ENCODE data around the gene KDM8.
"Not testable (repeated sequence)": the region's sequence is repeated elsewhere in the genome, so short reads cannot be mapped to it uniquely, and the experiment has no call there.

The KDM8 gene

GRCh38 chr16:27243725-27244362, 40.5 kb downstream of the KDM8 start:
- DNase-seq (ENCODE audit: low read depth in 3 of 3), result no peak

DNA sequence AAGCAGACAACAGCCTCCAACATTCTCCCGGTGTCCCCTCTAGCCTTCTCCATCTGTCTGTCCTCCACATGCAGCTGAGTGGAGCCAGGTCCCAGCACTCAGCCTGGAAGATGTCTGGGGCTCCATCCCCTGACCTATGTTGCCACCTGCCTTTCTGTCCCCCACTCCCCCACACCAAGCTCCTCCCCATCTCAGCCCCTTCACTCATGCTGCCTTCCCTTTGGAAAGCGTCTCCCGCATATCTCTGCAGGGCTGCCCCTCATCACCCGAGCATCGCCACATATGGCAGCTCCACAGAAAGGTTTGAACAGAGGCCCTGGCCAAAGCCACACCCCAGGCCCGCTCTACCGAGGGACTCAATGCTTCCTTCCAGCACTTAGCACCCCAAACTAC, 41.0 kb downstream of the KDM8 start:
- DNase-seq (ENCODE audit: low read depth in 3 of 3), result no peak

DNA sequence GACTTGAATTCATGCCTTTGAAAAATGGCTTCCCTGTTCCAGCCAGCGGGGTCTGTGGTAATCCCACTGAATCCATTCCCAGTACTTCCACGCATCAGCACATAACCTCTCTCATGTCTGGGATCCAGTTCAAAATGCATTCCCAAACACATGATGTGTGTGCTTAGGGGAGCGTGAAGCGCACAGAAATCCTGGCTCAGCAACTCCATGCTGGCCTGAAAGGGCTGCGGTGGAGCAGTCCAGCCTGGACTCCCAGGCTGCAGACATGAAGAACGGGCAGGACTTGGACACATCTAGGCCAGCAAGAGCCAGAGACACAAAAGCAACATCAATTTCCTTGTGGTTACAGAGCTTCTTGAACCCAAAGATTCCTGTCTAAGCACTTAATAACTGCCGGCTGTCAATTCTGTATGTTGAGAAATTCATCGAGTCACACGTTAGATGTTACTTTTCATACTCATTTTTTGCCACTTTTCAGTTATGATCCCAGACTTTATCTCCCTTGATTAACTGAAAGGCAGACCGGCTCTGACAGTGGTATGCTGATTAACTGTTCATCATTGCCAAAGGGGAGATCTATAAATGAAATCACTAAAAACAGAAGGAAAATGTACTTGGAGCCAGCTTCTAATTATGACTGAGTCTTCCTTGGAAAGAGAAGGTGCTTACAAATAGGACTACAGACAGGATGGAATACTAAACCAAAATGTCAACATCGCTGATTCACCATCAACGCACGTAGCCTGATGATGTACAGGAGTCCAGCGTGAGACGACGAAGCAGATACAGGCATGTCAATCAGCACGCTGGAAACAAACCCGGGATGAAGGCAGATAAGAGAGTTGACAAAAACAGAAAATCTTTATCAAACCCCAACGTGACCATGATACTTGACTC, 42.2 kb downstream of the KDM8 start:
- DNase-seq (ENCODE audit: low read depth in 3 of 3), result peak in 2 of 3 donors; percentile 65 to 74

- no peak for DNase-seq (ENCODE audit: low read depth in 3 of 3)
Observed at GRCh38 chr16:27246439-27246838, 43.1 kb downstream of the KDM8 start.

GRCh38 chr16:27247076-27247475, 43.8 kb downstream of the KDM8 start:
- not testable (repeated sequence) for DNase-seq (ENCODE audit: low read depth in 3 of 3)

DNA sequence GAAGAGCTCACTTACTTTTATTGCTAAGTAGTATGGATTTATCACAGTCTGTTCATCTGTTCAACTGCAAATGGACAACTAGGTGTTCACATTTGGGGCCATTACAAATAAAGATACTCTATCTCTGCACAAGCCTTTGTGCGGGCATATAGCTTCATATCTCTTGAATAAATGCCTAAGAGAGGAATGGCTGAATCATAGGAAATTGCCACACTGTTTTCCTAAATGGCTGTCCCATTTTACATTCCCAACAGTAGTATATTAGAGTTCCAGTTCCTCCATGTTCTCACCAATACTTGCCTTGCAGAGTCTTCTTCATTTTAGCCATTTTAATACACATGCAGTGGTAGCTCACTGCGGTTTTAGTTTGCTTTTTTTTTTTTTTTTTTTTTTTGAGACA, 44.7 kb downstream of the KDM8 start:
- DNase-seq (ENCODE audit: low read depth in 3 of 3), result no peak

DNA sequence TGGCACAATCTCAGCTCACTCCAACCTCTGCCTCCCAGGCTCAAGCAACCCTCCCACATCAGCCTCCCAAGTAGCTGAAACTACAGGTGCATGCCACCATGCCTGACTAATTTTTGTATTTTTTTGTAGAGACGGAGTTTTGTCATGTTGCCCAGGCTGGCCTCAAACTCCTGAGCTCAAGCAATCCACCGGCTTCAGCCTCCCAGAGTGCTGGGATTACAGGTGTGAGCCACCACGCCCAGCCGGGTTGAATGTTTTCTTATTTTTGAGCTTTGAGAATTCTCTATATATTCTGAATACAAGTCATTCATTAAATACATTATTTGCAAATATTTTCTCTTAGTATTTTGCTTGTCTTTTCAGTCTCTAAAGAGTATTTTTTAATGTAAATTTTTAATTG, 45.6 kb downstream of the KDM8 start:
- not testable (repeated sequence) for DNase-seq (ENCODE audit: low read depth in 3 of 3)

DNA sequence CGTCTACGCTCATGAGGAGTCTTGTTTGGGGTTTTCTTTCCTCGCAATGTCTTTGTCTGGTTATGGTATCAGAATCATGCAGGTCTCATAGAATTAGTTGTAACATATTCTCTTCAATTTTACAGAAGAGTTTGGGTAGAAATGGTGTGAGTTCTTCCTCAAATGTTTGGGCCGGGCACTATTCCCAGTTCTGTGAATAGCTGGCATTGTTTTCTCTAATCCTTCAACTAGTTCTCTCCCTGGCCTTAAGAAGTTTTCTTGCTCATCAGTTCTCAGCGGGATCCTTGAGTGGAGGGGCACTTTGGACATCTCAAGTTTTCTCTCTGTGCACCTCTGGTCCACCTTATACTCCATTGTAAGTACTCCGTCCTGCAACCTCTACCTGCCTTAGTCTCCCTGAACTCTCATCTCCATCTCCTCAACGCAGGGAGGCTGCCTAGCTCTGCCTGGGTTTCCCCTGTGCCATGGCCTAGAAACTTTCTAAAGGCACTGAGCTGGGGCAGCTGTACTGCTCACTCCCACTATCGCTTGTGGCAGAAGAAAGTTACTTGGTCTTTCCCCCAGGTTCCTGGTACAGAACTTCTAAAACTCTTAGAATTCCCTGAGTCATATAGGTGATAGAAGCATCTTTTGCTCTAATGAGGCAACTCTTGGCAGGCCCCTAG, 48.3 kb downstream of the KDM8 start:
- no peak for DNase-seq (ENCODE audit: low read depth in 3 of 3)

DNA sequence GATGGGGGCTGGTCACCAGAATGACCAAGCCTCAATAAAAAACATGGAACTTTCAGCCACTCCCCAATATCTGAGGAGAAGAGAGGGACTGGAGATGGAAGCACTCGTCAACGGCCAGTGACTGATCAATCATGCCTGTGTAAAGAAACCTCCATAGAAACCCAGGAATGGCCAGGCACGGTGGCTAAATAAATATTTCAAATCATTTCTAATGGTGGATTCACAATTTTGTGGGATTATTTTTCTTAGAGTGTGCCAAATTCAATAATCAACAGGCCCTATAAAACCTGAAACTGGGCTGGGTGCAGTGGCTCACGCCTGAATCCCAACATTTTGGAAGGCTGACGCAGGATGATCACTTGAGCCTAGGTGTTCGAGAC, 48.9 kb downstream of the KDM8 start:
- DNase-seq (ENCODE audit: low read depth in 3 of 3), result no peak

- no peak for DNase-seq (ENCODE audit: low read depth in 3 of 3)
Observed at GRCh38 chr16:27253526-27253930, 50.2 kb downstream of the KDM8 start.

- no peak for DNase-seq (ENCODE audit: low read depth in 3 of 3)
Observed at GRCh38 chr16:27254262-27254811, 51.0 kb downstream of the KDM8 start.

GRCh38 chr16:27256861-27257260, 53.5 kb downstream of the KDM8 start:
- DNase-seq (ENCODE audit: low read depth in 3 of 3), result no peak

GRCh38 chr16:27257271-27257670, 53.9 kb downstream of the KDM8 start:
- DNase-seq (ENCODE audit: low read depth in 3 of 3), result no peak

- DNase-seq (ENCODE audit: low read depth in 3 of 3), result no peak
Observed at GRCh38 chr16:27258241-27258734, 55.0 kb downstream of the KDM8 start.

DNA sequence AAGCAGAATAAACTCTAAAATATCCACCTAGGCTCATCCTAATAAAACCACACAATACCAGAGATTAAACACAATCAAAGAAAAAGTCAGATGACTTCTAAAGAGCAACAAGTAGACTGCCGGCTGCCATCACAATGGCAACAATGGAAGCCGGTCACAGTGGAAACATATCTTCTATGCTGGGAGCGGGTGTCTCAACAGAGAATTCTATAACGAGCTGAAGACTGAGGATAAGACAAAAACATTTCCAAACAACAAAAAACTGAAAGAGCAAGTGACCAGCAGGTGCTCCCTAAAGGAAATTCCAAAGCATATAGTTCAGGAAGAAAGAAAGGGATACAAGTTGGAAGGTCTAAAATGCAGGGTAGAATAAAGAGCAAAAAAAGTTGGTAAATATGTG, 56.4 kb downstream of the KDM8 start:
- no peak for DNase-seq (ENCODE audit: low read depth in 3 of 3)

GRCh38 chr16:27262904-27263423, 59.6 kb downstream of the KDM8 start:
- DNase-seq (ENCODE audit: low read depth in 3 of 3), result not testable (repeated sequence)

DNA sequence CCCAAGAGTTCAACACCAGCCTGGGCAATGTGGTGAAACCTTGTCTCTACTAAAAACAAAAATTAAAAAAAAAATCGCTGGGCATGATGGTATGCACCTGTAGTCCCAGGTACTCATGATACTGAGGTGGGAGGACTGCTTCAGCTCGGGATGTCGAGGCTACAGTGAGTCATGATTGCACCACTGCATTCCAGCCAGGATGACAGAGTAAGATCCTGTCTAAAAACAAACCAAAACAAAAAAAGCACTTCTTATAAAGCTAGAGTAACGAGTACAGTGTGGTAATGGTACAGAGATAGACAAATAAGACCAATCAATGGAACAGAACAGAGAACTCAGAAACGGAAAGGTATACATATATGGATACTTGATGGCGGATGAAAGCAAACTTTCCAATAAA, 60.8 kb downstream of the KDM8 start:
- no peak for DNase-seq (ENCODE audit: low read depth in 3 of 3)

DNA sequence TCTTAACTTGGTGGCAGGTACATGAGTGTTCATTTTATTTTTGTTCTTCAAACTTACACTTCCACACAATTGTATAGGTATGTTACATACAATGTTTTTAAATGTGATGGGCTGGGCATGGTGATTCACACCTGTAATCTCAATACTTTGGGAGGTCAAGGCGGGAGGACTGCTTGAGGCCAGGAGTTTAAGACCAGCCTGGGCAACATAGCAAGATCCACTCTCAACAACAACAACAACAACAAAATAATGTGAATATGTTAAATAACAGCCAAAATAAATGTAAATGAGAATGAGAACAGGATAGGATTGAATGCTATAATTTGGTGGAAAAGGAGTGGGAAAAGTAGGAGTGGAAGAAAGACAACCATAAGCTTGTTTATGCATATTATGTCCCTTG, 62.7 kb downstream of the KDM8 start:
- no peak for DNase-seq (ENCODE audit: low read depth in 3 of 3)

GRCh38 chr16:27267037-27267677, 63.8 kb downstream of the KDM8 start:
- no peak for DNase-seq (ENCODE audit: low read depth in 3 of 3)

- peak; percentile 93 to 97 (median 96) for DNase-seq (ENCODE audit: low read depth in 3 of 3)
Observed at GRCh38 chr16:27268376-27269299, 65.3 kb downstream of the KDM8 start, which contains the start of gene NSMCE1. Gene NSMCE1, minus strand, starts transcription at chr16:27268772. Its CDS starts 11,202 bp downstream, at chr16:27257570.

Data from stimulated activated CD4-positive, alpha-beta T cell treated with anti-CD3 and anti-CD28 coated beads, TNF-alpha, amount 100 ng/mL, for 48 hours (primary cell).